Activated T-cell treated with anti-CD3 and anti-CD28 coated beads, Interleukin-2, amount 50 U/mL, for 24 hours (primary cell): ENCODE measurements around the gene PTPN22.

Source experiments
- DNase-seq: peaks from one replicate; pipeline ENCODE4 v3.0.0-alpha.2; 2020
- H3K27ac Mint-ChIP-seq: 2 replicates; pipeline ENCODE4 v1.8.0; 2020; ENCODE audit warnings: mild to moderate bottlenecking, mixed read lengths
- H3K27me3 Mint-ChIP-seq: 2 replicates; pipeline ENCODE4 v1.8.0; 2020; ENCODE audit warnings: mixed read lengths
- H3K36me3 Mint-ChIP-seq: 2 replicates; pipeline ENCODE4 v1.8.0; 2020; ENCODE audit warnings: low read depth, mixed read lengths
- H3K4me1 Mint-ChIP-seq: 2 replicates; pipeline ENCODE4 v1.8.0; 2020; ENCODE audit warnings: low read depth, mixed read lengths
- H3K4me3 Mint-ChIP-seq: 2 replicates; pipeline ENCODE4 v1.8.0; 2020; ENCODE audit warnings: mild to moderate bottlenecking, moderate library complexity, mixed read lengths
- H3K9me3 Mint-ChIP-seq: 2 replicates; pipeline ENCODE4 v1.8.0; 2020; ENCODE audit warnings: mixed read lengths

The PTPN22 gene

GRCh38 chr1:113808450-113809195 lies 62.9 kb downstream of the PTPN22 start:
- Mint-ChIP-seq H3K4me1 (peaks cover 69% of the 10 kb centered on the region), H3K36me3 (peaks cover 50% of the 10 kb centered on the region), H3K27ac (no peak overlapping the region), H3K4me3 (peak overlapping the region; percentile 32), H3K27me3 (no peaks in the 10 kb centered on the region), H3K9me3 (no peaks in the 10 kb centered on the region)
- DNase-seq, result no peak

GRCh38 chr1:113805639-113806038 lies 65.9 kb downstream of the PTPN22 start:
- peaks cover 84% of the 10 kb centered on the region for H3K4me1 Mint-ChIP-seq
- no peak overlapping the region for H3K4me3 Mint-ChIP-seq
- no peaks in the 10 kb centered on the region for H3K27me3 Mint-ChIP-seq
- peaks cover 26% of the 10 kb centered on the region for H3K36me3 Mint-ChIP-seq
- no peak for DNase-seq
- H3K9me3 Mint-ChIP-seq, result no peaks in the 10 kb centered on the region
- H3K27ac Mint-ChIP-seq, result peak overlapping the region; percentile 44

DNA sequence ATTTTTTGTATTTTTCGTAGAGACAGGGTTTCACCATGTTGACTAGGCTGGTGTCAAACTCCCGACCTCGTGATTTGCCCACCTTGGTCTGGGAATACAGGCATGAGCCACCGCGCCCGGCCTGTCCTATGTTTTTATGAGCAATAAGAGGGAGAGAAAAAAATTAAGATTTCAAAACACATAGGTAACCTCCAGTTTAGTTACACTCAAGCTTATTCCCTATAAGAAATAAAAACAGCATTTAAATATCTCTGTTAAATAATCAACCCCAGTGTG lies 66.3 kb downstream of the PTPN22 start:
- DNase-seq, result no peak
- H3K4me1 Mint-ChIP-seq, result peaks cover 85% of the 10 kb centered on the region
- no peaks in the 10 kb centered on the region for H3K9me3 Mint-ChIP-seq
- H3K27me3 Mint-ChIP-seq, result no peaks in the 10 kb centered on the region
- H3K4me3 Mint-ChIP-seq, result no peak overlapping the region
- H3K36me3 Mint-ChIP-seq, result peaks cover 26% of the 10 kb centered on the region
- H3K27ac Mint-ChIP-seq, result peak overlapping the region; percentile 61

GRCh38 chr1:113804421-113805255 lies 66.9 kb downstream of the PTPN22 start:
- Mint-ChIP-seq H3K36me3 (peaks cover 26% of the 10 kb centered on the region), H3K4me1 (peaks cover 83% of the 10 kb centered on the region), H3K9me3 (no peaks in the 10 kb centered on the region), H3K27ac (peak overlapping the region; percentile 61), H3K27me3 (no peaks in the 10 kb centered on the region), H3K4me3 (no peak overlapping the region)
- no peak for DNase-seq

DNA sequence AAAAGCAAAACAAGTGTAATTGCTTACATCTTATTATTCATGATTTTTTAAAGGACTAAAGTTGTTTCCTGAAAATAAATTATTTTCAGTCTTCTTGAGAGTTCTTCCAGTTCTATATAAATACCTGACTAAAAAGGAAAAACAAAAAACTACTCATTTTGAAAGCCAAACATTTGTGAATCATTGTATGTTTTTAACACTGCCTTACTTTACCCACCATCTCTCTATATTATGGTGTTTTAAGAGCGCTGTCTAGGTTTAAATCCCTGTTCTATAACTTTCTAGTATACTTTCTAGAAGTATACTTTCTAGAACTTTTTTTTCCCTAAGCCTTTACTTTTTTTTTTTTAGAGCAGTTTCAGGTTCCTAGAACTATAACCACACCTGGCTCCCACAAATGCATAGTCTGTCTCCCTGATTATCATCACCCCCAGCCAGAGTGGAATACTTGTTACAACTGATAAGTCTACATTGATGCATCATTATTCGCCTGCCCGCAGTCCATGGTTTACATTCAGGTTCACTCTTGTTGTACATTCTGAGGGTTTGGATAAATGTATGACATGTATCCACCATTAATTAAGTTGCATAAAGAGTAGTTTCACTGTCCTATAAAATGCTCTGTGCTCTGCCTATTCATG lies 69.0 kb downstream of the PTPN22 start:
- H3K9me3 Mint-ChIP-seq, result no peaks in the 10 kb centered on the region
- H3K4me1 Mint-ChIP-seq, result peaks cover 83% of the 10 kb centered on the region
- no peaks in the 10 kb centered on the region for H3K27me3 Mint-ChIP-seq
- H3K4me3 Mint-ChIP-seq, result peak overlapping the region; percentile 29
- H3K36me3 Mint-ChIP-seq, result peaks cover 27% of the 10 kb centered on the region
- no peak for DNase-seq
- peak overlapping the region; percentile 70 for H3K27ac Mint-ChIP-seq

DNA sequence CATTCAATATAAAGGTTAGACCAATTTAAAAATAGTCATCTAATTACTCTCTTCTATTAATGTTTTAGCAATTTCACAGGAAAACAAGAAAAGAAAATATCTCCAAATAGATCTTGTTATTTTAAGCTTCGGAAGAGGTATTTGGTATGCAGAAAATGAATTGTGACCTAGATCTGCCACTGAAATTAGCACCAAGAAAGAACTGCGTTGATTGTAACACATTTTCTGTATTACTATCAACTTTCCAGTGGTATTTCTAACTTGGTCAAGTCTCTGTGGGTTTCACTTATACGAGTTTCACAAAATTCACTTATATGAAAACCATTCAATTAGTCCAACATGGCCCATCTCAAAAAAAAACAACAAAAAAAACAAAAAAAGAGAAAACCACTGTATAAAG lies 71.0 kb downstream of the PTPN22 start:
- Mint-ChIP-seq H3K27me3 (no peaks in the 10 kb centered on the region), H3K9me3 (no peaks in the 10 kb centered on the region), H3K4me3 (no peak overlapping the region), H3K4me1 (peaks cover 82% of the 10 kb centered on the region), H3K27ac (peak overlapping the region; percentile 57), H3K36me3 (peaks cover 28% of the 10 kb centered on the region)
- no peak for DNase-seq

GRCh38 chr1:113797472-113797871 lies 74.0 kb downstream of the PTPN22 start:
- peaks cover 45% of the 10 kb centered on the region for H3K36me3 Mint-ChIP-seq
- no peaks in the 10 kb centered on the region for H3K27me3 Mint-ChIP-seq

DNA sequence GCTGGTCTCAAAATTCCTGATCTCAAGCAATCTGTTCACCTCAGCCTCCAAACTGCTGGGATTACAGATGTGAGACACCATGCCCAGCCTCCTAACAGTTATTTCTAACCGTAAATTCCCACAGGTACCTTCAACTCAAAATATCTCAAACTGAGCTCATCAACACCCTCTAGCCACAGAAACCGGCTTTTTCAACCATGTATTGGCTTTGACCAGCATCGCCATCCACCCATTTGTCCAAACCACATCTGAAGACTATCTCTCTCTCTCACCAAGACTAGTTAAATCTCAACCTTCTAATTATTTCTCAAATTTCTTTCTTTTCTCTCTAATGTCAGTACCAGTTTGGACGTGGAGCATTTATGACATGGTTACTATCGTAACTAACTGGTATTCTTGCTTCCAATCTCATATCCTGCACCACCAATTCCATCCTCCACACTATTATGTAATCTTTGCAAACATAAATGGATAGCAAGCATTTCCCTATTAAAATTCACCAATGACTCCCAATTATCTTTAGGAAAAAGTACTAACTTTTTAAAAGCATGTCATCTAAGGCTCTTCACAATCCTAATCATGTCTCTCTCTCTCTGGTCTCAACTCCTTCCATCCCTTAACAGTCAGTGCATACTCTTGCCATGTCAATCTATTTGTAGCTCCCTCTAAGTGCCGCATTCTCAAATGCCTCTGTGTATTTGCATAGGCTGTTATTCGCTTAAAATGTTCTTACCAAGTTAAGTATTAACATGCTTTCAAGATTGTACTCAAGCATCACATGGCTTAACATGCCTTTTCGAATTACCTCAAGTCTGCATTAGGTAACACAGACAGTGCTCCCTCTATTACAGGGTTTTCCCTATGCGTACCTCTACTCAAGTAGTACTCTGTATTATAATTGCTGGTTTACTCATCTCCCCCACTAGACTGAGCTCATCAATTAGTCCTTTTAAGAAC lies 77.4 kb downstream of the PTPN22 start:
- no peaks in the 10 kb centered on the region for H3K9me3 Mint-ChIP-seq
- no peaks in the 10 kb centered on the region for H3K27me3 Mint-ChIP-seq
- no peak overlapping the region for H3K4me3 Mint-ChIP-seq
- peaks cover 64% of the 10 kb centered on the region for H3K36me3 Mint-ChIP-seq
- peak overlapping the region; percentile 26 for H3K27ac Mint-ChIP-seq
- peaks cover 78% of the 10 kb centered on the region for H3K4me1 Mint-ChIP-seq
- no peak for DNase-seq

More at GRCh38 chr1:113797472-113797871, 74.0 kb downstream of the PTPN22 start:
- Mint-ChIP-seq H3K4me3 (no peak overlapping the region), H3K27ac (no peak overlapping the region), H3K4me1 (peaks cover 78% of the 10 kb centered on the region), H3K9me3 (no peaks in the 10 kb centered on the region)
- no peak for DNase-seq

DNA sequence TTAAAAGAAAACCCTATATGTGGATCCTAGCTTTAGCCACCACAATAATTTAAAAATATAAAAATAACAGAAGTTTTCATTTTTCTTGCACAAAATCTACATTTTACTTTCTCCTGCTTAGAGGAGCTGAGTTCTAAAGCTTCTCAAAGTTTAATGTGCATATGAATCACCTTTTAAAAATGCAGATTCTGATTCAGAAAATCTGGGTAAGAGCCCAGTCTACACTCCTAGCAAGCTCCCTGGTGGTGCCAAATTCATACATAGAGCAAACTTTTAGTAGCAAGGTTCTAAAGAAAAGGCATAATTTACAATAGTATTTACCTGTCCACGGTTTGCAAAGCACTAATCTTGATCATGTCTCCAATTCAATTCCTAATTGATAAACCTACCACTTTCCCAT lies 78.5 kb downstream of the PTPN22 start:
- DNase-seq, result no peak
- H3K36me3 Mint-ChIP-seq, result peaks cover 73% of the 10 kb centered on the region
- no peaks in the 10 kb centered on the region for H3K9me3 Mint-ChIP-seq
- peak overlapping the region; percentile 4 for H3K27ac Mint-ChIP-seq
- H3K4me3 Mint-ChIP-seq, result no peak overlapping the region
- peaks cover 81% of the 10 kb centered on the region for H3K4me1 Mint-ChIP-seq
- H3K27me3 Mint-ChIP-seq, result no peaks in the 10 kb centered on the region

- H3K4me1 Mint-ChIP-seq, result peaks cover 81% of the 10 kb centered on the region
- peak overlapping the region; percentile 82 for H3K27ac Mint-ChIP-seq
- H3K27me3 Mint-ChIP-seq, result no peaks in the 10 kb centered on the region
- no peak for DNase-seq
- H3K9me3 Mint-ChIP-seq, result no peaks in the 10 kb centered on the region
- H3K4me3 Mint-ChIP-seq, result no peak overlapping the region
- peaks cover 71% of the 10 kb centered on the region for H3K36me3 Mint-ChIP-seq
Measured at GRCh38 chr1:113792471-113792870, 79.0 kb downstream of the PTPN22 start.

- Mint-ChIP-seq H3K36me3 (peaks cover 51% of the 10 kb centered on the region), H3K27me3 (no peaks in the 10 kb centered on the region), H3K4me3 (no peak overlapping the region), H3K27ac (peak overlapping the region; percentile 10), H3K4me1 (peaks cover 78% of the 10 kb centered on the region), H3K9me3 (no peaks in the 10 kb centered on the region)
- no peak for DNase-seq
Measured at GRCh38 chr1:113788802-113789201, 82.7 kb downstream of the PTPN22 start.

GRCh38 chr1:113787663-113788062 lies 83.8 kb downstream of the PTPN22 start:
- Mint-ChIP-seq H3K4me1 (peaks cover 70% of the 10 kb centered on the region), H3K9me3 (no peaks in the 10 kb centered on the region), H3K27ac (peak overlapping the region; percentile 34), H3K4me3 (peak overlapping the region; percentile 49), H3K27me3 (no peaks in the 10 kb centered on the region), H3K36me3 (peaks cover 44% of the 10 kb centered on the region)
- DNase-seq, result no peak

- Mint-ChIP-seq H3K4me1 (peaks cover 57% of the 10 kb centered on the region), H3K9me3 (no peaks in the 10 kb centered on the region), H3K36me3 (peaks cover 42% of the 10 kb centered on the region), H3K27me3 (no peaks in the 10 kb centered on the region), H3K27ac (peak overlapping the region; percentile 73), H3K4me3 (no peak overlapping the region)
- DNase-seq, result no peak
Measured at GRCh38 chr1:113786069-113786468, 85.4 kb downstream of the PTPN22 start.
